HG02852 (cell line): ENCODE data around the gene SMG6.
"Not testable (repeated sequence)": the region's sequence is repeated elsewhere in the genome, so short reads cannot be mapped to it uniquely, and the experiment has no call there.

Experiments
- ATAC-seq: cut with Tn5 transposase; IDR thresholded peaks from one replicate; pipeline ENCODE4 v1.9.1; 2021; ENCODE audit warnings: mild to moderate bottlenecking, moderate library complexity; ENCODE audit not compliant: unreplicated experiment

SMG6 gene

GRCh38 chr17:2264067-2264860 is 39.3 kb downstream of the SMG6 start:
- no peak for ATAC-seq

DNA sequence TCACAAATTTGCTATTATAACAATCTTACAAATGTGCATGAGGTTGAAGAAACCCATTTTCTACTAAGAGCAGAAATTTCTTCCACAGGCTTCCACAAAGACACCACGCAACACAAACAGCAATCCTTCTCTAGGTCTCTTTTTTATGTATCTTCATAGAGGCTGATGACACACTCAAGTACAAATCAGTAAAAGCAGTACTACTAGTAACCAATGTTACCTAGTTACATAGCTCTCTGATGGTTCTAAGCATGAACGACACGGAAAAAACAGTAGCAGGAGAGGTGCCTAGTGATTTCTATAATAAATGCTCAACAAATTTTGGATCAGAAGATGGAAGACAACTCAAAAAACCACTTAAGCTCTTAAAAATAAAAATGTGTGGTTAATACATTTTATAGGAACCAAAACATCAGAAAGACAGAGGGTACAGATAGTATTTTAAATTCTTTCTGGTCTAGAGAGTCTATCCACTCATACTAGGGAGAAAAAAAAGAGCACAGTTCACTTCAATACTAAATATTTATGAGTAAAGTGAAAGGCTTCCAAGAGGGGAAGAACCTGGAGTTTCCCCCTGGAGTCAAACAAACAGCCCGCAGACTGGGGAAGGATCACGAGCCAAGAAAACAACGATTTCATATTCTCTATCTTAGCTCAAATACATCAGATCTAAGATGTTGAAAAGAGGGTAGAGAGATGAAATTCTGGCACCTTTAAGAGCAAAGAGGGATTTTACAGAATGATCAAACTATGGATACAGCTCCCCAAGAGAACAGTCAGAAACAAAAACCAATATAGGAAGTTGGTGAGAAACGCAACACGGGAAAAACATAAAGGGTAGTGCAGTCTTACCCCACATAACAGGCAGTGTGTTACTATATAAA is 40.2 kb downstream of the SMG6 start:
- ATAC-seq = no peak

DNA sequence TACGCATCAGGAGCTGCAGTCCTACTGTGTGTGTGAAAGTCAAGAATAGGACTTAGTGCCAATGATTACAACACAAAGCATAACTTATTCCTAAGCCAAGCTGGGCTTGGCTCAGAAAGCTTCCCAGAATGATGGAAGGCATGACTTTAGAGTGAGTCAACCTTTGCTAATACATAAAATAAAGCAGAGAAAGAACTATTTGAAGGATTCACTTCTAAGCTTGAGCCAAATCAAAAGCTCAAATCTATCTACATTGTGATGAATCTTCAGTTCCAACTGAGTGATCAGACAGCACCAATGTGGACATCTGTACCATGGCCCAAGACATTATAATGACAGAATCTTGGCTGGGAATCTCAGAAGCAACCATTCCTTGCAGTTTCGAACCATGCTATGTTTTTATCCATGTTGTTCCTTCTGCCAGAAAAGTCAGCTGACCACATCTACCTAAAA is 41.4 kb downstream of the SMG6 start:
- no peak for ATAC-seq

DNA sequence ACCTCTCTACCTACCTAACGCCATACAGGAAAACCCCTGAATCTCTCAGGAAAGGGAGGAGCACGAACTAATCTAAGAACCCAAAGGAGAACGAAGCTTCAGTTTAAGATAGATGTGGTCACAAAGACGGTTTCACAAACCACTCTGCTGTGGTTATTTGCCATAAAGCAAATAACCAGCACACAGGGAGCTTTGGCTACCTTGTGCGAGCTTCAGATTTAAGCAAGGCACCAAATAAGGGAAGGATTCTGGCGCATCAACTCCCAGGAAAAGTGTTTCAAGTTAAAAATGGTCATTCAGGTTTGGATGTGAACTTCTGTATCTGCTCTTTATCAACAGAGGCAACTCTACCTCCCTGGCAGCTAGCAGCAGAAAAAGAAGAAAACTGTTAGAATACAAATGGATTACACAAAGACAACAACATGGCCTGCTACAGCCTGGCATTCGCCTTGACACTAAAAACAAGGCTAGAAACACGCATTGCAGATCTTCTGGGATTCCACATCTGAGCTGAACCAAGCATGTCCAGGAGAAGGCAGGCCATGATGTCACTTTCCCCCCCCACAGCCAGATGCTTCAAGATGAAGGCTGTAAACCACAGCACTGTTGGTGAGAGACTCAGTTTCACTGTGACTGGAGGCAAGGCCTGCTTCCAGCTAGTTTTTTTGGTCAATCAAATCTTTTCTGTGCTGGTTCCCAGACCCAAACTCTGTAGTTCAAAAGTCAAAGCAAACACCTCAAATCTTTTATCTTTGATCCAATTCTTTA is 43.6 kb downstream of the SMG6 start:
- peak; percentile 67 for ATAC-seq

DNA sequence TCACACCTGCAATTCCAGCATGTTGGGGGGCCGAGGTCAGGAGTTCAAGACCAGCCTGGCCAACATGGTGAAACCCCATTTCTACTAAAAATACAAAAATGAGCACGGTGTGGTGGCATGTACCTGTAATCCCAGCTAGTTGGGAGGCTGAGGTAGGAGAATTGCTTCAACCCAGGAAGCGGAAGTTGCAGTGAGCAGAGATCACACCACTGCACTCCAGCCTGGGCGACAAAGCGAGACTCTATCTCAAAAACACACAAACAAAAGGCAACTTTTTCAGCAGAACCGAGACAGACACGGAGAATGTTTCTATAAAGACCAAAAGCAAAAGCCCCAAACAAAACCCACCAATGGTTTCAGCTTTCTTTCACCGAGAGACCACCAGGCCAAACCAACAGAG is 44.8 kb downstream of the SMG6 start:
- not testable (repeated sequence) for ATAC-seq

- peak; percentile 68 for ATAC-seq
Observed at GRCh38 chr17:2253768-2254406, 49.7 kb downstream of the SMG6 start.

- ATAC-seq = no peak
Observed at GRCh38 chr17:2253362-2253761, 50.2 kb downstream of the SMG6 start.

DNA sequence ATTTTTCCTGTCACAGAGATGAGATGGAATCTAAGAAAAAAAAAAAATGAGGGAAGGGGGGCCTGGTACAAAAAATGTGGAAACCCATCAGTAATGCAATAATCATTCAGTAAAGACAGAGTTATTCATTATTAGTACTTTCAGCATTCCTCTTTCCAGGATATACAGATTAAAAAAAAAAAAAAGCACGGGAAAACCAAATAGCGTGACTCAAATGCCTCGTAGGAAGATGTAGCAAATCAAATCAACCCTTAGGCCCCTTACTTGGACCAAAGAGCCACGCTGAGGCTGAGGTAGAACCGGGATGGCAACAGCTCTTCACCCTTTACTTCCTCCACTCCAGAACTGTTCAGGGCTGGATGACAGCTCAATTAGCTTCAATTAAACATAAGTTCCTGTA is 52.5 kb downstream of the SMG6 start:
- ATAC-seq = no peak

DNA sequence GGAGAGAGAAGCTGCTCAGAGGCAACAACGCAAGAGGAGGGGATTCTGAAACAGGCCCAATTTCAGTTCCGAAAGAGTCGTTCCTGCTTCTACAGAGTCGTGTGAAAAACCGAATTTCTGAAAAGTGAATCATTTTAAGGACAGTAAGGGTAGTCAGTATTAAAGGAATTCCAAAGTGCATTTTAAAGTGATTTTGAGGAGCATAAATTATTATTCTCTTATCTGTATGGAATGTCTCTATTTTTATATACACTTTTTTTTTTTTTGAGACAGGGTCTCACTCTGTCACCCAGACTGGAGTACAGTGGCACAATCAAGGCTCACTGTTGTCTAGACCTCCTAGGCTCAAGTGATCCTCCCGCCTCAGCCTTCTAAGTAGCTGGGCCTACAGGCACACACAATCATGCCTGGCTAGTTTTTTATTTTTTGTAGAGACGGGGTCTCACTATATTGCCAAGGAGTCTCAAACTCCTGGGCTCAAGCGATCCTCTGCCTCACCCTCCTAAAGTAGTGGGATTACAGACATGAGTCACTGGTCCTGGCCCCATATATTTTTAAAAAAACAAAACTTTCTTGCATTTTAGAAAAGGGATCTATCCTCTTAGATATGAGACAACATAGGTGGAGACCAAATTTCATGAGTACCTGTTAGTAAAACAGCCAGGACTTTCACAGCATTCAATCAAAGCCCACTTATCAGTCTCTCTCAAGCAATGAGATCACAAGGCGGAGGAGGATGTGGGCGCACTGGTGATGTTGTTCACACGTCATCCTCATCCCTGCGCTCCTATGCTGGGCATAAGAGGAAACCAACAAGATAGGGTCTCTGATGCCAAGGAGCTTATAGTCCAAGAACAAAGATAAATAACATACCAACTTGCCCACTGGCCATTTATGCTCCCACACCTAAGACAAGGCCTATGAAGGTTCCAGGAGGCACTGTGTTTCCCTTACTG is 53.2 kb downstream of the SMG6 start:
- ATAC-seq = no peak

DNA sequence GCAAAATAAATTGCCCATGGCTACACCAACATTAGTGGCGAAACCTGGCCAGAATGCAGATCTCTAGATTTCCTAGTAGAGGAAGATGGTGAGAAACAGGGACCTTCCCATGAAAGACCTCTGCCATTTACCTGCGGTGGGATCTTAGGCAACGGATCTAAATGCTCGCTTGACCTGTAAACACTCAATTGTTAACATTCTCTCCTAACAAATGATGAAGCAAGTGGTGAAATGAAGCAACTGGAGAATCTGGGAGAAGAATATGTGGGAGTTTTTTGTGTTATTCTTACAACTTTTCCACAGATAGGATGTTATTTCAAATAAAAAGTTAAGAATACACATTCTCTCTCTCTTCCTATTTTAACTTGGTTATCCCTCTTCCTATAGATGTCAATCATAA is 56.6 kb downstream of the SMG6 start:
- ATAC-seq = no peak

DNA sequence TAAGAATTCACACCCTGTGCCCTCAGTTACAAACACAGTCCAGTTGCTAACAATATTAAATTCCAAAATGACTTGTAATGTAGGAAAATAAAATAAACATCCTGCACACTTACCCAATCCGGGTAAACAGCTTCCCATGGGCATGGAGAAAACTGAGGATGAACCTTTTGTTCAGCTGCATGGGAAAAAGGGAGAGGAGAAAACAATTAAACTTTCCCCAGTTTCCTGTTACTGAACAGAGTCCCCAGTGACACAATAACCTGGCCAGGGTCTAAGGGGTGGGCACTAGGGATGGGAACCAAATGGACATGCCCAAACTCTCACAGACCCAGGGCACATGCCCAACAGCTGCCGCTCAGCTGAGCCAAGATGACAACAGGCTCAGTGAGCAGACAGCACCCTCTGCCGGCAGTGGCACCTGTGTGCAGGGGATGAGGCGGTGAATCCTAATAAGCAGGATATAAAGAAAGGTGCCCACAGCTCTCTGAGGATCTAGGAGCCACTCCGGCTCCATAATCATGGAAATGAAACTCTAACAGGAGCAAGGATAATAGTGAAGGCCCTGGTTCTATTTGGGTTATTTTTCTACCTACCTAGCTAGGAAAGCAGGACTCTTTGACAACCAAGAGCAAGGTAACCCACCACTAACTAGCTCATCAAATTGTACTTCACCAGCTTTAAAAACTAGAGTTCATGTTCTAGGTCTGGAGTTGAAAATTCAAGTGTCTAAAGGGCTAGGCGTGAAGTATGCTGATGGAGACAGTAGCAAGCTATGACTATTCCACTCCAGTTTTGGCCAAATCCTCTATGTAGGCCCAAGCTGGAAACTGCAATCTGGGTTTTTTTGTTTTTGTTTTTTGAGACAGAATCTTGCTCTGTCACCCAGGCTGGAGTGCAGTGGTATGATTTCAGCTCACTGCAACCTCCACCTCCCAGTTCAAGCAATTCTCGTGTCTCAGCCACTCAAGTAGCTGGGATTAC is 58.8 kb downstream of the SMG6 start:
- ATAC-seq = no peak

DNA sequence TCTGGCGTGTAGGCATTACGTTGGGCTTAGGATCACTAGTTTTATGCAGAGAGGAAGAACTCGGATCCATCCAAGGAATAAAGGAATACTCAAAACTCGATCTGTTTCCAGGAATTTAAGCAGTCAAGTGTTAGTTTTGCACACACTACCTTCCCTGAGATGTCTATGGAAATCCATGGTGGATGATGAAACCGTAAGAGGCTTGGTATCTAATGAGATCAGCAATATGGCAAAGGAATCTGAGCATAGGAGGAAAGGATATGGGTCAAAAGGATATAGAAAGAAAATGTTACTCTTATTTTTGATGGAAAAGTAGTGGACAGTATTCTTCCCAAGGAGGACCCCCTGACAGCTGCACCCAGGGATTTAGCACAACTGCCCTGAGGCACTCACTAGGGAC is 59.6 kb downstream of the SMG6 start:
- ATAC-seq = no peak

GRCh38 chr17:2241823-2242222 is 61.8 kb downstream of the SMG6 start:
- ATAC-seq = no peak

- no peak for ATAC-seq
Observed at GRCh38 chr17:2240541-2240940, 63.0 kb downstream of the SMG6 start.

- ATAC-seq = peak; percentile 52
Observed at GRCh38 chr17:2239882-2240430, 63.6 kb downstream of the SMG6 start.

- no peak for ATAC-seq
Observed at GRCh38 chr17:2239170-2239551, 64.4 kb downstream of the SMG6 start.

DNA sequence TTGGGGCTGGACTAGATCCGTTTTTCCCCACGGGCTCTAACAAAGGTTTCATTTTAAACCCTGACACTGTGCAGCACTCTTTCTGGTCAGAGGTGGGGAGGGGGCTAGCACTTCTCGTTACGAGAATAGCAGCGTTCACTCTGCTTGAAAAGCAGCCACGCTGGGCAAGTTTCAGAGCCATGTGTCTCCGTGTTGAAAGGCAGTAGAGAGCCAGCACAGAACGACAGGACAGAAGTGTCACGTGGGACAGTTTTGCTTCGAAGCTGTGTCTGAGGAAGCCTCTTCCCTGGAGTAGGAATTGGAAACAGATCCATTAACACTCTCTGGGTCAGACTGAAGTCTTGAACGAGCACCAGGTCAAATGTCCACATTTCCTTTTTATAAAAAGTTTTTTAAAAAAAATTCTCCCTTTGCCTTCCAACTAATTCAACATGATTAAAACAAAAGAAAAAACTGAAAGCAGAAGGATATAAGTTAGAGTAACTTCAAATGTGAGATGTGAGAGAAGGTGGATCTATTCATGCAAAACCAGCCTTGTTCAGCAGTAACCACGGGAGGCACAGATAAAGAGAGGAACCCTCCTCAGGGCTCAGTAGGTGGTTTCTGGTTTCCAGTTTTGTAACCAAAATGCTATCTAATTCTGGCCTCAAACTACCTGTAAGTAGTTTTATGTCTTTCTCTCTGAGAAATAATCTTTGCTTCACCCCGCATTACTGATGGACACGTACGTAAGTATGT is 65.0 kb downstream of the SMG6 start:
- peak; percentile 58 for ATAC-seq

DNA sequence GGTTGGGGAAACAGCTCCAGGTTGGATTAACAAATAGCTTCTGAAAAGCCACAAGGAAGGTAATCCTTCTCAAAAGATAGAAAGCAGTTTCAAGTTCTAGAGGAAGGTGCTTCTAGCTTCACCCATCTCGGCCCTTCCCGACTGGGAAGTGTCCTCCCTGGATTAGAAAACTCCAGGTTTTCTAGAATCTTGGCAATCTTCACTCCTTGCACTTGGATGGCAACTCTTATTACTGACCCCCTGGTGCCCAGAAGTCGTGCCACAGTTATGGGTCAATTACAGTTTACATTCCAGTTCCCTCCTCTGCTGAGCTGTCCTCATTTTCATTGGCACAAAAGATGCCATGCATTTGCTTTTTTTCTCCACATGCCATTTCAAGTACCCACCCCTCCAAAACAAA is 65.6 kb downstream of the SMG6 start:
- no peak for ATAC-seq
